Activated CD8-positive, alpha-beta memory T cell treated with anti-CD3 and anti-CD28 coated beads for 36 hours (primary cell): ENCODE results near the gene ASXL3. TPM values are rescaled to one million over a fixed set of nuclear protein-coding genes. Genes with fewer than 3 reads are reported as not detected.

Experiments
- CTCF ChIA-PET: fragments of 350-600 bp; sonication (Branson Sonifier 250); formaldehyde crosslinking; loops from one replicate; lab custom pipeline; 2021; ENCODE audit warnings: antibody characterized with exemption; lab: Charles Lee
- POLR2A ChIA-PET: fragments of 350-600 bp; sonication (Branson Sonifier 250); formaldehyde crosslinking; loops from one replicate; lab custom pipeline; 2021; ENCODE audit warnings: antibody characterized with exemption; lab: Charles Lee
- total RNA-seq, 2 experiments: library from RNA; stranded (reverse); gene quantifications; one replicate each; pipeline ENCODE4 v1.2.3, GENCODE V29; 2021

ASXL3 gene
- total RNA-seq, 2 experiments from 2014 or later = not detected

DNA sequence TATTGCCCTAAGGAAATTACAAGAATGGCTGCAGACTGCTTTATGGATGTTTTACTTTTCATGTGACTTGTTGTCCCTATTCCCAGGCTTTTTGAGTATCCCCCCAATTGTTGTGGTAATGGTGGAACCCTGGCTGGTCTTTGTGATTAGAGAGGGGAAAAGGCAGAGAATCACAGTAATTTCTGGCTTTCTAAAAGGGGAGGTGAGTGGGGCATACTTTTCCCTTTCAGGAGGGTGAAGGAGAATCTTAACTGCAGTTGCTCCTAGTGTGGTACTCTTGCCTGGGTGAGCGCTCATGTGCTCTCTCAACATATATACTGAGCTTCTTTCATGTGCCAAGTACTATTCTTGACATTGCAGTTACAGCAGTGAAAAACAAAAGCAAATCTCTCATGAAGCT, 69.3 kb downstream of the ASXL3 start:
- POLR2A ChIA-PET = no interaction called here
- CTCF ChIA-PET = no interaction called here

DNA sequence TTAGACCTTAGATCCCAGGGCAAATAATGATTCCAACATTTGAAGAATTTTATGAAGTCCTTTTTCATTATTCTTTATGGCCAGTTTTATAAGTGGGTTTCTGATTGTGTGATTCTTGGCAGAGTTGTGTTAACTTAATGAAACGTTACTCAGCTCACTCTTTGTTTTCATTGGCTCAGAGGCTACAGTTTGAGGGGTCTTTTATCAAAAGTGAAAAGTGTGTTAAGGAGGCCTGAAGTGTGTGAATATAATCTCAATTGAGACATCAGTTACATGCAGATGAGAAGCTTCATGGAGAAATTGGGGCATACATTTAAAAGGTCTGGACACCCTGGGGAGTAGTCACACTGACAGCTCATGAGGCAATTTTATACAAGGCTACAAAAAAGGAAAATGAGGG, 74.6 kb downstream of the ASXL3 start:
- ChIA-PET CTCF (no interaction called here), POLR2A (no interaction called here)

DNA sequence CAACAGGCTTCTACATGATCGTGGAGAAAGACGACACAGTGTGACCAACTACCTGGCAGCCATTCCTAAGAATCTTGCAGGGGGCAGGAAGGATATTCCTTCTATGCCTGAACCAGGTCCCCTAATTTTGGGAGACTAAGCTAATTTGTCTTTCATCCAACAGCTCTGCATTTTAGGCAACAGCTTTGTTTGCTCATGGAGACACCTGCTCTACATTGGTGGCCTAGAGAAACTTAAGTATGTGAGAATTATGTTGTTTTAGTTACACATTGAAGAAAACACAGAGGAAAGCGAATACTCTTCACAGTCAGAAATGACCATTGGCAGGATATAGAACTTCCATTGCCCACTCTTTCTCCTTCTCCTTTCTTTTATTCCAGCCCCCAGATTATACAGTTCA, 75.2 kb downstream of the ASXL3 start:
- POLR2A ChIA-PET = no interaction called here

DNA sequence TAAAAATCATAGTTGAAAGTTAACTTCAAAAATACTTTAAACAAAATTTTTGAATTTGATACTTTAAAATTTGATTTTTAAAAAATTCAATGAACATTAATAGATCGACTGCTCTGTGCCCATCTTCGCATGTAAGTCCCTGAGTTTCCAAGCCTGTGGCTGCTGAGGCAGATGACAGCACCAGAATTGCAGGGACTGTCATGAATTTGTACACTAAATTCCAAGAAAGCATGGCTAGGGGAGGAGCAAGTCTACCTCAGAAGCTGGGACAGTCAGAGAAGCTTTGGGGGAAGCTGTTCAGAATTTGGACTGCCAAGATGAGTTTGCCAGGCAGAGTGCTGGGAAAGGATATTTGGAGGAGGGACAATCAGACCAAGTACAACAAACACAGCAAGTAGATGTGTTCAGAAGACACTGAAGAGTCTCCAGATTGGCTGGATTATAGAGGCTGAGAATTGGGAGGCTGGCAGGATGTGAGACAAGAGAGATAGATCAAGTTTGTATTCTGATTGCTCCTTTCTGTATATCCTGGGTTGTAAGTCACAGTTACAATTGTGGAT, 79.0 kb downstream of the ASXL3 start:
- CTCF ChIA-PET = no interaction called here
- POLR2A ChIA-PET = no interaction called here

More for the DNA sequence above, 75.2 kb downstream of the ASXL3 start:
- CTCF ChIA-PET = no interaction called here

DNA sequence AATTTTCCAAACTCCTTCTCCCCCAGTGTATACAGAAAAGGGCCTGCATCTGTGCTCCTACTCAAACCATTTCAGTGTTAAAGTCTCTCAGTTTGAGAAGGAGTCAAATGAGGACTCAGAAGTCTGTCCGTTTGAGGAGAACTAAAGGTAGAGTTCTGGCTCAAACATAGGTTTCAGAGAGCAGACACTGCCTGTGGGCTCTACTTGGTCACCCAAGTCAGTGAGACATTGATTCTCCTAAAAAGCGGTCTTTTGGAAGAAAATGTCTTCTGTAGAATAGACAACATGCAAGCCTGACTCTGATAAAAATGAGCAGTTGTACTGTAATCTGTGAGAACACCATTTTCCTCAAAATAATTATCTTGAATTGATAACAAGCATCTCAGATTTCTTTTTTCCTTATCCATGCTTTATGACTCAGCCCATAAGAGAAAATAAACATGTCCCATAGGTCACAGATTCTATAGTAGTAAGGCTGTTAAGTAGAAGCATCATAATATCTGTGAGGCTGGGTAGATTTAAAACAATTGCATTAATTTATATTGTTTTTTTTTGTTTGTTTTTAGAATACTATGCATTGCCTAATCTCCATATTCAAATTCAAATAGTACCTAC, 82.8 kb downstream of the ASXL3 start:
- POLR2A ChIA-PET = no interaction called here
- CTCF ChIA-PET = no interaction called here

DNA sequence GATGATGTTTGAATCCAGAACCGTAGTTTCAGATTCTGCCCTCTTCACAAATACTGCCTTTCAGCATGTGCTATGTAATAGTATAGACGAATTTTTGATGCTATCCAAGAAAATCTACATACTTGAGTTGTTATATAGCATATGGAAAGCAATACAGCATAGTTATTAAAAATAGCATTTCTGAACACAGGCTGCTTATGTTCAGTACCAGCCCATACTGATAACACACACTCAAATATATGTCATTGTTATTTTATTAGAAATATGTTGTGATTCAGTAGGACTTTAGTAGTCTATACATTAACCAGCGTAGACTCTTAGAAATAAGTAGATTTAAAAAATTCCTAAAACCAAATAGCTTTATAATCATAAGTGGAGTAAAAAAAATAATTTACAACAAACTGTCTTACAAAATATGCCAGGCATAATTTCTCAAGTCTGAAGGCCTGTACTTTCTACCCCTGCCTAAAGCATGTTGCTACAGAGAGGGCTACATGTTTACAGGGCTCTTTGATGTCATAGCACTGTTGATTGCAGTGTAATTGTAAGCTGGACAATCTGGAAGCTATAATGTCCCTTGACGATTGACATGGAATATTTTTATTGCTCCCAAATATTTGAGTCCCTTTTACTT, 86.3 kb downstream of the ASXL3 start:
- ChIA-PET POLR2A (no interaction called here), CTCF (no interaction called here)

DNA sequence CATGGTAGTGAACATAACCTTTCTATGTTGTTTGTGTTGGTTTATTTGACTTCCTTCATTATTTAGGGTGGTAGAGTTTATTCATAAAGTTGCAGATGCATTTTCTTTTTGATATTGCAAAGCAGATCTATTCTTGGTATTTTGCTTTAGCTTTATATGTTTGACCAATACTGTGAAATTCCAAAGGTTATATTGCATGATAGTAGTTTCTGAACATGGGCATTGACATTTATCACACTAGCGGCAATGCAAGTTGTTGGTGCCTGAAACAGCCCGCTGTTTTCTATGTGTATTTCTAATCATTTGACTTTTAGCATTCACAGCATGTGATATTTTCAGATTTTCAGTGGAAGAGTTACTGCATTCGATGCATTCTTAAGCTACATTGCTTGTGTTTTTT, 87.2 kb downstream of the ASXL3 start:
- ChIA-PET POLR2A (no interaction called here), CTCF (no interaction called here)

DNA sequence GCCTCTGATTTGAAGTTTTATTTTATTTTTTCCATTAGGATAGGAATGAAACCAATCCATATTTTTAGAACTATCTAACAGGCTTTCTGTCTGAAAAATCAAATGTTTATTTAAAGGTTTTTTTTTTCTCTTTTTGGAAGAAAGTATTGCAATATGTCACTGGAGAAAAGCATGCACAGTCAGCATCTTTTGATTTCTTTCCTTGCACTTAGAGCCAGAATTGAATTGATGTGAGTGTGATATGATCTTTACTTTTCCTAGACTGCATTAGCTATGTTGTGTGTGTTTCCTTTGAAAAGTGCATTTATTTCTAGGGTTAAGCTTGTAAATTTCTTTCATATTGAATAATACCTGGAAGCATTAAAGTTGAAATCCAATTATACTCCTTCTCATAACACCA, 87.6 kb downstream of the ASXL3 start:
- ChIA-PET CTCF (no interaction called here), POLR2A (no interaction called here)

DNA sequence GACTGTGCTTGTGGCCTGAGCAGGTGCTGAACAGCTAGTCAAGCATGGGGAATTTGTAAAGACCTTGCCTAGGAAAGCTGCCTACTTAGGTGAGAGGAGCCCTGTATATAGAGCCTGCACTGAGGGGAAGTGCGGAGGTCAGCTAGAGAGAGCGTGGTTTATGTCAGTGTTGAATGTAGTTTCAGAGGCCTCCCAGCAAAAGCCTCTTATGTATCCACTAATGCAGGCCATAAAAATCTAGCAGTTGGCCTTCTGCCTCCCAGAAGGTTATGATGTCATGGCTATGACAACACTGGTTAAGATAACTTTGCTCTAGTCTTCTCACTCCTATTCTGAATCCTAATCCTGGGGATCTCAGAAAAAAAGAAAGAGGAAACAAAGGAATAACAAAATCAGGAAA, 88.9 kb downstream of the ASXL3 start:
- CTCF ChIA-PET = no interaction called here

DNA sequence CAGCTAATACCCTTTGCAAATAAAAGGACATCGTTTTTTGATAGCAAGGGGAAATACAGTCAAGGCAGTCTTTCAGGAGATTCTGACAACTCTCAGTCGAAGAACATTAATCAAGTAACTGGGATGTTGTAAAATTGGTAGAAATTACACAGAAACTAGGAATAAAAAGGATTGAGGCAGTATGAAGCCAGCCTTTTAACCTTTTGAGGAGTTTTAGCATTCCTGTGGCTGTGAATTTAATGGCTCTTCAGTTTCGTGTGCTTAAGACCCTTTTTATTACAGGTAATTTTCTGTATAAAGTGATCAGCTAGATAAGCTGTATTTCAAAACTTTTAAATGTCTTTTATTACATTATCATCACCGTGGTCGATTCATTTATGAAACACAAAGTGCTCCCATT, 91.6 kb downstream of the ASXL3 start:
- CTCF ChIA-PET = no interaction called here
- POLR2A ChIA-PET = no interaction called here

More for the DNA sequence above, 88.9 kb downstream of the ASXL3 start:
- POLR2A ChIA-PET = no interaction called here

DNA sequence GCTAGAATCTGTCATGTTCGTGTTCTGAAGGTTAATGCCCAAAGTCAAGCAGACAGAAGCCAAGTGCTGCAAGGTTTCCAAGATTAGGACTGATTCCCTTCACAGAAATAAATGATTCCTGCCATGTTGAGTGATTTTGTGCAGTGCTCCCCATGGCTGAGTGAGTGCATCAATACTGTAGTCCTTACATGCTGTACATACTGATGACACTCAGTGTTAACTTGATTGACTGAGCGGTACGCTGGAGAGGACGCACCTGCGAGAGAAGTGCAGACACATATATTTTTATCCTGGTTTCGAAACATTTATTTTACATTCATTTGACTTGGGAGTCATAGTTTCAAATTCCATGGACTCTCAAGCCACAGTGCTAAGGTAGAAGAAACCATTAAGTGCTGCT, 92.0 kb downstream of the ASXL3 start:
- POLR2A ChIA-PET = no interaction called here
- CTCF ChIA-PET = no interaction called here

DNA sequence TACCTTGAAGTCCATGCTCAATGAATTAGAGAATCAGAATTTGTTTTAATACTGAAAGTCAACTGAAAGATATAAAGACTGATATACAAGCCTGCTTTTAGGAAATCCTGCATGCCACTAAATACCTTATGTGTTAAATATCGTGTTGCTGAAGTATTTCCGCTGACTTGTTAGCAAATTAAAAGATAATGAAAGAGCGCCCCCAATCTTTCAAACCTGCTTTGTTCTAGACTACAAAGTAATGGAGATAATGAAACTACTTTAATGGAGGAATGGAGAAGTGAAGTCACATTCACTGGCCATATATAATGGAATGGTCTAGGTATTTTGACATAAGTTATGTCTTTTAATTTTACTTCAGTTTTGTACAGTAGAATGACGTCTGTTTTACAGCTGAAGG, 95.7 kb downstream of the ASXL3 start:
- CTCF ChIA-PET = no interaction called here
- POLR2A ChIA-PET = no interaction called here

DNA sequence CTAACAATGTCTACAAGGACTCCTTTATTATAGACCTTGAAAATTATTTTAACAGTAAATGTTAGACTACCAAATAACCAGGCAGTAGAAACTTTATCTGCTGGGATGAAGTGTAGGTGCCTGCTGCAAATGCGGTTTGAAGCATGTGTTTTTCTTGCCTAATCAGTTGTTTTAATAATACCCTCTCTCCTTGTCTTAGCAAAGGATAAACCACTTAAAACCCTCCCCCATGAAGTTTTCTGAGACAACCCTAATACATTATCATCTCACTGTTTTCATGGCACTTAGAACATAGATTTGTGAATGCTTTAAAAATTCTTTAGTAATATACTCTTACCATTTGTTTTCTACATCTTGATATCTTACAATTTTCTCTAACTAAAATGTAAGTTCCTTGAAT, 98.6 kb downstream of the ASXL3 start:
- CTCF ChIA-PET = no interaction called here
- POLR2A ChIA-PET = no interaction called here

DNA sequence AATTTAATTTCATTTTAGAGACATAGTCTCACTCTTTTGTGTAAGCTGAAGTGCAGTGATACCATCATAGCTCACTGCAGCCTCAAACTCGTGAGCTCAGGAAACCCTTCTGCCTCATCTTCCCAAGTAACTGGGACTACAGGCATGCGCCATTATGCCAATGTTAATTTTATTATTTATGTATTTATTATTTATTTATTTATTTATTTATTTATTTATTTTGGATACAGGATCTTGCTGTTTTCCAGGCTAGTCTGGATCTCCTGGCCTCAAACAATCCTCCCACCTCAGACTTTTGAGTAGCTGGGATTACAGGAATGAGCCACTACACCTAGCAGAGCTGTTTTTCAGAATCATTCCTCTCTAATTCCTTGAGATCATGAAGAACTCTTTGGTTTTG, 99.9 kb downstream of the ASXL3 start:
- POLR2A ChIA-PET = no interaction called here

DNA sequence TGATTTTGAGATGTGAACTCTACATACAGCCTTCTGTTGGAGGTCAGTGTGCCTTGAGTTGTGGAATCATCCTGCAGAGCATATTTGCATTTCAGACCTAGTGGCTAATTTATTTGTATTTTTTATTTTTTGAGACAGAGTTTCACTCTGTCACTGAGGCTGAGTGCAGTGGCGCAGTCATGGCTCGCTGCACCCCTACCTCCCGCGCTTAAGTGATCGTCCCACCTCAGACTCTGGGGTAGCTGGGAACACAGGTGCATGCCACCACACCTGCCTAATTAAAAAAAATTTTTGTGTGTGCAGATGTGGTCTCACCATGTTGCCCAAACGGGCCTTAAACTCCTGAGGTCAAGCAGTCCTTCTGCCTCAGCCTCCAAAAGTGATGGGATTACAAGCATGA, 104.4 kb downstream of the ASXL3 start:
- CTCF ChIA-PET = no interaction called here
- POLR2A ChIA-PET = no interaction called here

More for the DNA sequence above, 99.9 kb downstream of the ASXL3 start:
- CTCF ChIA-PET = no interaction called here

DNA sequence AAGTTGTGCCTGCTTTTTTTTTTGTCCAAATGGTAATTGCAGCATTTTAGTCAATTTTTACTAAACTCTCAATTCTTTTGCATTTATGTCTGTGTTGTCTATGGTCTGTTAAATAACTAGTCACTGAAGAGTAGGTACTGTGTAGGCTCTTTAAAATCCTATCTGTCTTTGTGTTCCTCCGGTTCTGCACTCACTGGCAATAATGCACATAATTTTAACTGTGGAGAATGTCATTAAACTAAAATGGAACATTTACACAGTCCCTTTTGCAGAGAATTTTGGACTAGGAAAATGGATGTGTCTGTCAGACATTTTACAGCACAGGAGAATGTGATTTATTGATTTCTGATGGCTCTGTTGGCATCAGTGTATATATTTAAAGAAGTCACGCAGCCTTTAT, 116.6 kb downstream of the ASXL3 start:
- POLR2A ChIA-PET = no interaction called here
- CTCF ChIA-PET = no interaction called here

DNA sequence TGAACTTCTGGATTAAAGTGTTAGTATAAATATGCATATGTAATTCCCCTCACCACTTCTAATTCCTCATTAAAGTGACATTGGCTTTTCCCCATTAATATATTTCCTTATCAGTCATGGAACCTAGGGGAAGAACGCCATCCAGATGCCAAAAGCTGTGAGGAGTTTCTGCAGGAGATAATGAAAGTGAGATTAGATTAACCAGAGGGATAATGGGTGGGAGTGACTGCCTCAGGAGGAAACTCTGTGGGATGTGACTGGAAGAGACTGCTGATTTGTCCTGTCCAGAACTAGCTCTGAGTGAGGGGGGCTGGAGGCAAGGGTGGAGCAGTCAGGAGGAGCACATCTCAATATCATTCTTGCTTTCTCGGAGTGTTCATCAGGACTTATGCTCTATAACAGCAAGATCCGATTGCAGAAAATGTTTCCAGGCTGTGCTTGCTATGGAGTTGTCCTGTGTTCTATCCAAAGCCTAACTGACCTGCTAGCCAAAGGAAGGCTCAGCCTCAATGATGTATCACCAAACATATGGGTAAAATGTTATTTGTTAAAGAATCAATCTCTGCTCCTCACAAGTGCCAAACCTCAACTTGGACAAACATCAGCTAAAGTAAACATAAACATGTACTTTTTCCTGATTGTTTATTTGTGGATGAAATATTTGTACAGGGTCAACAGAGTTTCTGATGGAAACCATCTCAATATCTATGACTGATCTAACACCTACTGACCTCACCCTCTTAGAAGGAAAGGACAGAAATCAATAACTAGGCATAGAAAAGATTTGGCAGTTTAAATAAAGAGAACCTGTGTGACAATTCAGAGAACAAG, 118.5 kb downstream of the ASXL3 start:
- POLR2A ChIA-PET = no interaction called here
- CTCF ChIA-PET = no interaction called here

DNA sequence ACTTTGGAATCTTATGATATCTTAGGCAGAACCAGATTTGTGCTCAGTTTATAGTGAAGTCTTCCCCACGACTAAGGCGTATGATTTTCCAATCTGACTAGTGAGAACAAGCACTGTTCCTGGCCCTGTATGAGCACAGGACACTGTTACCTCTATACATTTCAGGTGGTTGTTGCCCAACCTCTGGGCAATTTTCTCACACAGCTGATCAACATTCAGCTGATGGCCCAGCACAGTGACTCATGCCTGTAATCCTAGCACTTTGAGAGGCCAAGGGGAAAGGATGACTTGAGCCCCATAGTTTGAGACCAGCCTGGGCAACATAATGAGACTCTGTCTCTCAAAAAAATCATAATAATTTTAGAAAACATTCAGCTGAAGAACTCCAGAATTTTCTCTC, 119.5 kb downstream of the ASXL3 start:
- CTCF ChIA-PET = no interaction called here
- POLR2A ChIA-PET = no interaction called here

DNA sequence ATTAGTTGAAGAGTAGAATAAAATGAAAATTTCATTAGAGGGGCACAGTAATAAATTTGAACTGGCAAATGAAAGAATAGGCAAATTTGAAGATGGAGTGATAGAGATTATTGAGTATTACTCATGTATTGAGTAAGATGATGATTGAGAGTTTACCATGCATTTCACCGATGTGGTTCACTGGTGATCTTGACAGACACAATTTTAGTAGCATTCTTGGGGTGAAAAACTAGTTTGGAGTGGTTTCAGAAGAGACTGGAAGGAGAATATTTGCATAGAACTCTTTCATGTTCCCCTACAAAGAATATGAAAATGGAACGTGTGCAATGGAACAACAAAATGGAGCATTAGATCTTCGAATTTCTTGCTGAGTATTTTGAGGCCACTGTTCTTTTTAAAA, 121.4 kb downstream of the ASXL3 start:
- ChIA-PET POLR2A (no interaction called here), CTCF (no interaction called here)

DNA sequence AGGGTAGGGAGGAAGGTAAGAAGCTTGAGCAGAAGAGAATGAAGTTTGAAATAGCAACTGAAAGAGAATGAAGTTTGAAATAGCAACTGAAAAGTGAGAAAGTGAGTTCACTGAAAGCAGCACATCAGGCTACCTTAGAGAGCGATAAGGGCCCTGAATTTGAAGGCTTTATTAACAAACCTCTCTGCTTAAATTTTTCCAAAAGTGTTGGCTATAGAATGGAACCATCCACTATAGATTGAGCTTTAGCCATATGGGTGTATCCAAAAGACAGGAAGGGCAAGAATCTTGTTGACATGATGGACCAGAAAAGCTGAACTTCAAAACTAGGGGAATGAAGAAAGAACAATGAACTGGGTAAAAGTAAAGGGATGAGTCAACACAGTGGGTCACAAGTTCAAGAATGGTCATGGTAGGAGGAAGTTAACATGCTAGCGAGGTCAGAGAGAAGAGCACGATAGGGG, 122.5 kb downstream of the ASXL3 start:
- CTCF ChIA-PET = no interaction called here
- POLR2A ChIA-PET = no interaction called here

DNA sequence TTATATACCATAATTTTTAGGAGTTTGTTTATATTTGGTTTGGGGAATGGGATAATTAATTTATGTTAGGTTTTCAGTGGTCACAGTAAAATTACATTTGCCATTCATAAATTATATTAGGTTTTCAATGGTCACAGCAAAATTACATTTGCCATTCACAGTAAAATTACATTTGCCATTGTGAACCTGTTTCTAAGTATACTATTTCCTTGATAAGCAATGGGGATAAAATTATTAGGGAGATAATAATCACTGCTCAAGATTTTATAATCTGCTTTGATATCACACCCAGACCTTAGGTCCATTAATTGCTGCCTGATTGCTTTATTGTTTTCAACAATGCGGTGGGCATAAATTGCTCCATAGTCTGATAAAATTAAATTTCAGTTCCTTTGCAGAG, 124.6 kb downstream of the ASXL3 start:
- CTCF ChIA-PET = no interaction called here
- POLR2A ChIA-PET = no interaction called here
